GM12891 (cell line): Measurements from ENCODE around the gene NUDT2.

Experiments
- POLR2A ChIP-seq: IDR thresholded peaks from 2 replicates; pipeline ENCODE4 v1.6.1; 2011; ENCODE audit warnings: low read depth, low read length, control low read depth
- POLR2AphosphoS5 ChIP-seq: IDR thresholded peaks from 2 replicates; pipeline ENCODE4 v1.6.1; 2011; ENCODE audit warnings: low read depth, low read length, control low read depth
- TAF1 ChIP-seq: IDR thresholded peaks from 2 replicates; pipeline ENCODE4 v1.6.1; 2011; ENCODE audit warnings: low read depth, low read length, control low read depth

GRCh38 chr9:34292552-34292951 lies 36.8 kb upstream of the NUDT2 start:
- TF ChIP-seq POLR2A (no peak), POLR2AphosphoS5 (no peak), TAF1 (no peak)
